SHP77 (cell line): ENCODE data around the gene CNOT10.
A peak's percentile ranks its signal among the peaks of the same experiment; 100 is the strongest.
"Not testable (repeated sequence)": the region's sequence is repeated elsewhere in the genome, so short reads cannot be mapped to it uniquely, and the experiment has no call there.

Experiments
- DNase-seq, 2 experiments: peaks; one replicate each; lab custom pipeline; 2025; lab: John Stamatoyannopoulos, UW

The CNOT10 gene

GRCh38 chr3:32757618-32758374 is 72.8 kb downstream of the CNOT10 start:
- DNase-seq = no peak

GRCh38 chr3:32758375-32758753 is 73.4 kb downstream of the CNOT10 start:
- no peak for DNase-seq

- no peak for DNase-seq
These were observed 74.4 kb downstream of the CNOT10 start for GRCh38 chr3:32759342-32759741.

GRCh38 chr3:32764481-32764880 is 79.5 kb downstream of the CNOT10 start:
- no peak for DNase-seq

GRCh38 chr3:32778389-32778788 is 93.4 kb downstream of the CNOT10 start:
- DNase-seq = peak in 1 of 2 experiments; percentile 2

GRCh38 chr3:32780071-32780734 is 95.2 kb downstream of the CNOT10 start:
- DNase-seq = no peak

GRCh38 chr3:32780735-32781210 is 95.8 kb downstream of the CNOT10 start:
- DNase-seq = peak; percentile 29 to 57

GRCh38 chr3:32781211-32781968 is 96.4 kb downstream of the CNOT10 start:
- peak; percentile 75 to 89 for DNase-seq

- DNase-seq = not testable (repeated sequence)
These were observed 96.9 kb downstream of the CNOT10 start for GRCh38 chr3:32781969-32782270.

GRCh38 chr3:32782407-32782806 is 97.4 kb downstream of the CNOT10 start:
- DNase-seq = no peak

GRCh38 chr3:32791833-32792232 is 106.8 kb downstream of the CNOT10 start:
- DNase-seq = no peak

- no peak for DNase-seq
These were observed 109.7 kb downstream of the CNOT10 start for GRCh38 chr3:32794487-32795308.

- not testable (repeated sequence) for DNase-seq
These were observed 111.5 kb downstream of the CNOT10 start for GRCh38 chr3:32796384-32796950.

GRCh38 chr3:32797776-32798175 is 112.8 kb downstream of the CNOT10 start:
- DNase-seq = no peak

GRCh38 chr3:32801440-32801839 is 116.5 kb downstream of the CNOT10 start:
- not testable (repeated sequence) for DNase-seq

- DNase-seq = no peak
These were observed 128.2 kb downstream of the CNOT10 start for GRCh38 chr3:32813180-32813579.

- no peak for DNase-seq
These were observed 129.4 kb downstream of the CNOT10 start for GRCh38 chr3:32814361-32814760.

- DNase-seq = no peak
These were observed 131.0 kb downstream of the CNOT10 start for GRCh38 chr3:32815841-32816438.

GRCh38 chr3:32816439-32817256 is 131.7 kb downstream of the CNOT10 start:
- no peak for DNase-seq

GRCh38 chr3:32817257-32817557 is 132.2 kb downstream of the CNOT10 start:
- no peak for DNase-seq
